ENCODE data around the gene FAM171A2. TPM values are rescaled to one million over a fixed set of nuclear protein-coding genes. Genes with fewer than 3 reads are reported as not detected.

Gene FAM171A2
- total and polyA plus RNA-seq, 7 donors: 0.06 to 0.23 (median 0.19) TPM

DNA sequence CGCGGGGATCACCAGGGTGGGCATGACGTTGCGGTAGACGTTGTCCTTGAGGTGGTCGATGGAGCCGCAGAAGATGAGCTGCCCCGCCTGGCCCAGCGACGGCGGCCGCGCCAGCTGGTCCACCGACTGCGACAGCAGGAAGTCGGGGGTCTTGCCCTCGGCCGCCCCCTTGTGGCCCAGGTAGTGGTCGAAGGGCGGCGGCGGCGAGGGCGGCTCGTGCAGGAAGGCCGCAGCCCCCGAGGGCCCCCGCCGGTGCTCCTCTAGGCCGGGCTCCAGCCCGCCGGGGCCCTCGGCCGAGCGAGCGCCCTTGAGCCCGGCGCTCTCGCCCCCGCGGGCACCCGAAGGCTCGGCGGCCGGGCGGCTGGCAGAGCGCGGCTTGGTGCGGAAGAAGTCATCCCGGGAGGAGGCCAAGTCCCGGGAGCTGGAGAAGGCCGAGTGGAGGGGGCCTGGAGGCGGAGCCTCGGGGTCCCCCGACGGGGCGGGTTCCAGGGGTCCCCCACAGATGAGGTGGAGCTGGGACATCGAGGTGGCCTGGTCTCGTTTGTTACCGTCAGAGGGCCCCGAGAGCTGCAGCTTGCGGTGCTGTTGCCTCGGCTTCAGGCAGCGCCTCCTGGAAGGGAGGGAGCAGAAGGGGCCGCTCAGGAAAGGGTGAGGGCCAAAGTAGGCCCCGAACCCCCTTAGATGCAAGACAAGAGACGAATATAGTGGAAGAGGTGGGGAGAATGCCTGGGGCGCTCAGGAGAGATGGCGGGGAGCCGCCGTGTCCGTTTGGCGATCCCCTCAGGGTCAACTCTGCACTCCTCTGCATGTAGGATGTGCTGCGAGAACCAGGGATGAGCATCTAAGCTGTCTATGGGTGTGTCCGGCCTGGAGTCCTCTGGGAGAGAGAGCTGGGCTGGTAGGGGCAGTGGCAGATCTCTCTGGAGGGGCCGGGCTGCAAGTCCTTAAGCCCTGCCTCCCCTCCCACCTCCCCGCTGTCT, 8.8 kb downstream of the FAM171A2 start:
- Histone ChIP-seq H3K4me1 (no peaks in the 10 kb centered on the region), H3K27ac (no peak overlapping the region), H3K9me3 (no peaks in the 10 kb centered on the region), H3K27me3 (ENCODE audit: insufficient read depth in 3 of 3, low read length in 2 of 3) (peaks cover 0 to 1% (median 0%) of the 10 kb centered on the region in 3 donors), H3K4me3 (no peak overlapping the region), H3K36me3 (ENCODE audit: insufficient read depth in 1 of 2, low read depth in 1 of 2) (peaks cover 0 to 30% of the 10 kb centered on the region in 2 donors)
- WGBS, 3 donors: 44 to 67% (median 47%) methylated on average over 53 to 77 of the region's 77 CpGs
- ATAC-seq: peak in 1 of 4 donors; percentile 39
- intact Hi-C loops (cut with DNase I): no loop called here
- peak; percentile 31 for TF ChIP-seq CTCF (IDR thresholded peaks at IDR 0.05)
- peak in 1 of 2 donors; percentile 58 for DNase-seq

DNA sequence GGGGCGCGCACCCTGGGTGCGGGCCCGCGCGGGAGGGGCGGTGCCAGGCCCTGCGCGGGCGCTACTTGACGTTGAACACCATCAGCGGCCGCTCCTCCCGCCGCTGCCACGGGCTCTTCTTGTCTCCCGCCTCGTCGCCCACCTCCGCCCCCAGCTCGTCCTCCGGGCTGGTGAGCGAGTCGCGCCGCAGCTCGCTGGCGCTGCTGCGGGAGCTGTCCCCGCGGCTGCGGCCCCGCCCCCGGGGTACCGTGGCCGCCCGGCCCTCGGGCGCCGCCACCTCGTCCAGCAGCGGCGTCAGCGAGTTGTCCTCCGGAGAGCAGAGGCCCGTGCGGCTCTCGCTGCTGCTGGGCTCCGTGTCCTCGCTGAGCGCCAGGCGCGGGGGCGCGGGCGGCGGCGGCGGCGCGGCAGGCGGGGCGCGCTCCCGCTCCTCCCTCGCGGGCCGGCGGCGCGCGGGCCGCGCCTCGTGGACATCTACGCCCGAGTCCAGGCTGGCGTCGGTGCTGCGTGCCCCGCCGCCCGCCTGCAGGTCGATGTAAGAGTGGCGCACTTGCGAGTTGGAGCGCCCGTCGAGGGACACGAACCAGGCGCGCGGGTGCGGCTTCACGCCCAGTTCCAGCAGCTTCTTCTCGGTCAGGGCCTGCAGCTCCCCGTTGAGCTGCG, 9.9 kb downstream of the FAM171A2 start:
- H3K36me3 ChIP-seq (ENCODE audit: insufficient read depth in 1 of 2, low read depth in 1 of 2): peaks cover 0 to 41% of the 10 kb centered on the region in 2 donors
- WGBS, 3 donors: 37 to 55% (median 47%) methylated on average over 58 to 98 of the region's 98 CpGs
- H3K4me1 ChIP-seq: no peaks in the 10 kb centered on the region
- intact Hi-C loops (cut with DNase I): no loop called here
- peak overlapping the region; percentile 41 for H3K4me3 ChIP-seq
- H3K27me3 ChIP-seq (ENCODE audit: insufficient read depth in 3 of 3, low read length in 2 of 3): peaks cover 0 to 1% (median 0%) of the 10 kb centered on the region in 3 donors
- ATAC-seq (no peak), DNase-seq (no peak)
- no peaks in the 10 kb centered on the region for H3K9me3 ChIP-seq
- H3K27ac ChIP-seq: no peak overlapping the region
- no peak for TF ChIP-seq CTCF (IDR thresholded peaks at IDR 0.05)

GRCh38 chr17:44352828-44353671, 10.6 kb downstream of the FAM171A2 start:
- Histone ChIP-seq H3K9me3 (no peaks in the 10 kb centered on the region), H3K27me3 (ENCODE audit: insufficient read depth in 3 of 3, low read length in 2 of 3) (peaks cover 0 to 1% (median 0%) of the 10 kb centered on the region in 3 donors), H3K4me1 (no peaks in the 10 kb centered on the region), H3K4me3 (no peak overlapping the region), H3K36me3 (ENCODE audit: insufficient read depth in 1 of 2, low read depth in 1 of 2) (peaks cover 0 to 42% of the 10 kb centered on the region in 2 donors), H3K27ac (no peak overlapping the region)
- intact Hi-C loops (cut with DNase I): no loop called here
- DNase-seq (no peak), ATAC-seq (no peak)
- TF ChIP-seq CTCF (IDR thresholded peaks at IDR 0.05): no peak
- 56 to 68% (median 60%) methylated on average over 18 to 22 of the region's 22 CpGs for WGBS, 3 donors

GRCh38 chr17:44351961-44352827, 11.5 kb downstream of the FAM171A2 start:
- Histone ChIP-seq H3K4me1 (no peaks in the 10 kb centered on the region), H3K27ac (no peak overlapping the region), H3K36me3 (ENCODE audit: insufficient read depth in 1 of 2, low read depth in 1 of 2) (peaks cover 0 to 42% of the 10 kb centered on the region in 2 donors), H3K9me3 (no peaks in the 10 kb centered on the region), H3K27me3 (ENCODE audit: insufficient read depth in 3 of 3, low read length in 2 of 3) (peaks cover 0 to 1% (median 0%) of the 10 kb centered on the region in 3 donors), H3K4me3 (no peak overlapping the region)
- WGBS, 3 donors: 82 to 83% (median 83%) methylated on average over 36 of the region's 36 CpGs
- peak in 1 of 4 donors; percentile 19 for ATAC-seq
- no peak for DNase-seq
- intact Hi-C loops (cut with DNase I): no loop called here
- no peak for TF ChIP-seq CTCF (IDR thresholded peaks at IDR 0.05)
